ENCODE measurements around the gene GPR35. TPM values are rescaled to one million over a fixed set of nuclear protein-coding genes. Genes with fewer than 3 reads are reported as not detected.

The GPR35 gene
- total and polyA plus RNA-seq, 2 of the 13 experiments (the other 11 are each of a cell fraction or from before 2014, with no cell fraction given), result 27.1 to 44.2 TPM

GRCh38 chr2:240577281-240578109 is 47.8 kb upstream of the GPR35 start:
- Histone ChIP-seq H4K20me1 (ENCODE audit: insufficient read depth, low read length) (peaks cover 3% of the 10 kb centered on the region; the same call in 1 of the 2 replicates), H3K9ac (ENCODE audit: insufficient read depth, low read depth, low read length) (no peak overlapping the region), H3K79me2 (ENCODE audit: insufficient read depth, low read length) (peaks cover 17% of the 10 kb centered on the region), H3K36me3 (replicated peaks in 1 of 2; ENCODE audit: control insufficient read depth in 1 of 2, insufficient read depth in 2 of 2, low read length in 2 of 2) (peaks cover 0 to 13% of the 10 kb centered on the region in 2 experiments; a peak in 3 of 5 replicates), H3K4me2 (ENCODE audit: low read depth, low read length) (no peak overlapping the region), H3K27me3 (ENCODE audit: control insufficient read depth in 1 of 2, insufficient read depth in 2 of 2, low read length in 2 of 2) (no peaks in the 10 kb centered on the region), H3K9me3 (ENCODE audit: low read length) (no peaks in the 10 kb centered on the region), H2AFZ (ENCODE audit: low read length) (no peak overlapping the region), H3K4me3 (replicated peaks in 1 of 3; ENCODE audit: insufficient read depth in 1 of 3, low read depth in 2 of 3, low read length in 3 of 3) (no peak overlapping the region), H3K27ac (ENCODE audit: extremely low read length, insufficient read depth, low read length) (no peak overlapping the region), H3K4me1 (ENCODE audit: insufficient read depth, low read length) (peaks cover 38% of the 10 kb centered on the region)
- FAIRE-seq, result no peak
- CTCF ChIA-PET (ENCODE audit: low intra/inter-chr PET ratio, low total read pairs), result no interaction called here
- DNase-seq (ENCODE audit: low spot score), result no peak
- 97% methylated on average over 12 of the region's 26 CpGs for WGBS (ENCODE audit: low lambda C conversion rate)
- intact Hi-C loops (cut with micrococcal nuclease; ENCODE audit: unreplicated experiment), result no loop called here
- no peak for ATAC-seq
- in situ Hi-C loops (cut with HindIII; ENCODE audit: extremely low pct_ligation_motif_present, low pct_unique_long_range_greater_than_20kb), result no loop called here
- POLR2A ChIA-PET, result interaction anchor here (1.2 to 3.2 kb wide), 4 partner anchors 9 to 27 kb away, joined by 3 to 11 read pairs (median 6); partner anchors contain the start of gene CAPN10
- BruUV-seq (replicated peaks), result no TSS peak
- TF ChIP-seq ZBTB42 (CRISPR knock-in tag; IDR thresholded peaks at IDR 0.05) (no peak), KLF11 (CRISPR knock-in tag; IDR thresholded peaks at IDR 0.05) (no peak), MIER3 (CRISPR knock-in tag; IDR thresholded peaks at IDR 0.05; ENCODE audit: borderline replicate concordance) (no peak), NR2C2 (CRISPR knock-in tag; IDR thresholded peaks at IDR 0.05; ENCODE audit: borderline replicate concordance) (no peak), RFX1 (IDR thresholded peaks at IDR 0.05) (no peak), AGO2 (optimal IDR thresholded peaks at IDR 0.05; ENCODE audit: low read depth, low read length) (peak; percentile 43), ELK4 (CRISPR knock-in tag; IDR thresholded peaks at IDR 0.05; ENCODE audit: borderline replicate concordance) (no peak), MED8 (CRISPR knock-in tag; IDR thresholded peaks at IDR 0.05; ENCODE audit: insufficient replicate concordance) (no peak), REXO4 (CRISPR knock-in tag; IDR thresholded peaks at IDR 0.05; ENCODE audit: borderline replicate concordance) (0 out of 2 replicates have a peak, but pooled peaks have one; percentile 24), SIX1 (CRISPR knock-in tag; IDR thresholded peaks at IDR 0.05; ENCODE audit: borderline replicate concordance) (no peak), RCOR2 (CRISPR knock-in tag; IDR thresholded peaks at IDR 0.05) (no peak)
- TF ChIP-seq, protein P1, sequence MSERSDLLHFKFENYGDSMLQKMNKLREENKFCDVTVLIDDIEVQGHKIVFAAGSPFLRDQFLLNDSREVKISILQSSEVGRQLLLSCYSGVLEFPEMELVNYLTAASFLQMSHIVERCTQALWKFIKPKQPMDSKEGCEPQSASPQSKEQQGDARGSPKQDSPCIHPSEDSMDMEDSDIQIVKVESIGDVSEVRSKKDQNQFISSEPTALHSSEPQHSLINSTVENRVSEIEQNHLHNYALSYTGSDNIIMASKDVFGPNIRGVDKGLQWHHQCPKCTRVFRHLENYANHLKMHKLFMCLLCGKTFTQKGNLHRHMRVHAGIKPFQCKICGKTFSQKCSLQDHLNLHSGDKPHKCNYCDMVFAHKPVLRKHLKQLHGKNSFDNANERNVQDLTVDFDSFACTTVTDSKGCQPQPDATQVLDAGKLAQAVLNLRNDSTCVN (CRISPR knock-in tag; IDR thresholded peaks at IDR 0.05; ENCODE audit: borderline replicate concordance), result no peak
- TF ChIP-seq, protein P2, sequence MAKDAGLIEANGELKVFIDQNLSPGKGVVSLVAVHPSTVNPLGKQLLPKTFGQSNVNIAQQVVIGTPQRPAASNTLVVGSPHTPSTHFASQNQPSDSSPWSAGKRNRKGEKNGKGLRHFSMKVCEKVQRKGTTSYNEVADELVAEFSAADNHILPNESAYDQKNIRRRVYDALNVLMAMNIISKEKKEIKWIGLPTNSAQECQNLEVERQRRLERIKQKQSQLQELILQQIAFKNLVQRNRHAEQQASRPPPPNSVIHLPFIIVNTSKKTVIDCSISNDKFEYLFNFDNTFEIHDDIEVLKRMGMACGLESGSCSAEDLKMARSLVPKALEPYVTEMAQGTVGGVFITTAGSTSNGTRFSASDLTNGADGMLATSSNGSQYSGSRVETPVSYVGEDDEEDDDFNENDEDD (CRISPR knock-in tag; IDR thresholded peaks at IDR 0.05; ENCODE audit: borderline replicate concordance), result no peak
- TF ChIP-seq, protein P3, sequence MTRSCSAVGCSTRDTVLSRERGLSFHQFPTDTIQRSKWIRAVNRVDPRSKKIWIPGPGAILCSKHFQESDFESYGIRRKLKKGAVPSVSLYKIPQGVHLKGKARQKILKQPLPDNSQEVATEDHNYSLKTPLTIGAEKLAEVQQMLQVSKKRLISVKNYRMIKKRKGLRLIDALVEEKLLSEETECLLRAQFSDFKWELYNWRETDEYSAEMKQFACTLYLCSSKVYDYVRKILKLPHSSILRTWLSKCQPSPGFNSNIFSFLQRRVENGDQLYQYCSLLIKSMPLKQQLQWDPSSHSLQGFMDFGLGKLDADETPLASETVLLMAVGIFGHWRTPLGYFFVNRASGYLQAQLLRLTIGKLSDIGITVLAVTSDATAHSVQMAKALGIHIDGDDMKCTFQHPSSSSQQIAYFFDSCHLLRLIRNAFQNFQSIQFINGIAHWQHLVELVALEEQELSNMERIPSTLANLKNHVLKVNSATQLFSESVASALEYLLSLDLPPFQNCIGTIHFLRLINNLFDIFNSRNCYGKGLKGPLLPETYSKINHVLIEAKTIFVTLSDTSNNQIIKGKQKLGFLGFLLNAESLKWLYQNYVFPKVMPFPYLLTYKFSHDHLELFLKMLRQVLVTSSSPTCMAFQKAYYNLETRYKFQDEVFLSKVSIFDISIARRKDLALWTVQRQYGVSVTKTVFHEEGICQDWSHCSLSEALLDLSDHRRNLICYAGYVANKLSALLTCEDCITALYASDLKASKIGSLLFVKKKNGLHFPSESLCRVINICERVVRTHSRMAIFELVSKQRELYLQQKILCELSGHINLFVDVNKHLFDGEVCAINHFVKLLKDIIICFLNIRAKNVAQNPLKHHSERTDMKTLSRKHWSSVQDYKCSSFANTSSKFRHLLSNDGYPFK (CRISPR knock-in tag; IDR thresholded peaks at IDR 0.05; ENCODE audit: borderline replicate concordance), result no peak
- TF ChIP-seq, protein P4, sequence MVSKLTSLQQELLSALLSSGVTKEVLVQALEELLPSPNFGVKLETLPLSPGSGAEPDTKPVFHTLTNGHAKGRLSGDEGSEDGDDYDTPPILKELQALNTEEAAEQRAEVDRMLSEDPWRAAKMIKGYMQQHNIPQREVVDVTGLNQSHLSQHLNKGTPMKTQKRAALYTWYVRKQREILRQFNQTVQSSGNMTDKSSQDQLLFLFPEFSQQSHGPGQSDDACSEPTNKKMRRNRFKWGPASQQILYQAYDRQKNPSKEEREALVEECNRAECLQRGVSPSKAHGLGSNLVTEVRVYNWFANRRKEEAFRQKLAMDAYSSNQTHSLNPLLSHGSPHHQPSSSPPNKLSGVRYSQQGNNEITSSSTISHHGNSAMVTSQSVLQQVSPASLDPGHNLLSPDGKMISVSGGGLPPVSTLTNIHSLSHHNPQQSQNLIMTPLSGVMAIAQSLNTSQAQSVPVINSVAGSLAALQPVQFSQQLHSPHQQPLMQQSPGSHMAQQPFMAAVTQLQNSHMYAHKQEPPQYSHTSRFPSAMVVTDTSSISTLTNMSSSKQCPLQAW (CRISPR knock-in tag; IDR thresholded peaks at IDR 0.05), result no peak
